SK-N-MC (cell line): ENCODE data around the gene LGI4.

Experiments
- DNase-seq: peaks from one replicate; pipeline ENCODE4 v3.0.0-alpha.2; 2011; ENCODE audit warnings: low read depth, low spot score
- H3K27ac ChIP-seq: fragments of 200-600 bp; sonication (generic); 2 replicates; pipeline ENCODE4 v1.5.1; 2016; ENCODE audit warnings: mixed run types
- H3K36me3 ChIP-seq: fragments of 200-600 bp; sonication (generic); 2 replicates; pipeline ENCODE4 v1.6.1; 2017; ENCODE audit warnings: antibody characterized with exemption, low read length, mixed read lengths; ENCODE audit not compliant: insufficient read depth
- H3K4me3 ChIP-seq: fragments of 200-600 bp; sonication (generic); 2 replicates; pipeline ENCODE4 v1.5.1; 2016
- H3K9ac ChIP-seq: fragments of 200-600 bp; sonication (generic); 2 replicates; pipeline ENCODE4 v1.8.0; 2017; ENCODE audit warnings: mixed run types, mixed read lengths; ENCODE audit not compliant: insufficient read length
- H3K9me3 ChIP-seq: fragments of 200-600 bp; sonication (generic); 2 replicates; pipeline ENCODE4 v1.6.1; 2017; ENCODE audit warnings: low read depth, mild to moderate bottlenecking, antibody characterized with exemption, low read length, moderate library complexity, mixed read lengths
- EZH2 ChIP-seq: fragments of 200-600 bp; sonication (generic); IDR thresholded peaks from one replicate; pipeline ENCODE4 v1.6.1; 2017; ENCODE audit warnings: antibody characterized with exemption
- FOXP2 ChIP-seq: optimal IDR thresholded peaks from 2 replicates; pipeline ENCODE3; 2011; ENCODE audit warnings: mild to moderate bottlenecking, moderate library complexity; ENCODE audit not compliant: insufficient read depth; ENCODE audit errors: extremely low read length, control extremely low read depth
- POLR2AphosphoS5 ChIP-seq: IDR thresholded peaks from 2 replicates; pipeline ENCODE4 v1.6.1; 2012; ENCODE audit warnings: mild to moderate bottlenecking, low read depth, low read length, borderline replicate concordance

LGI4 gene

GRCh38 chr19:35084509-35084762 is 50.4 kb downstream of the LGI4 start:
- H3K9ac ChIP-seq, result no peak overlapping the region
- H3K36me3 ChIP-seq, result no peaks in the 10 kb centered on the region
- TF ChIP-seq POLR2AphosphoS5 (no peak), FOXP2 (no peak), EZH2 (no peak)
- no peak for DNase-seq
- no peak overlapping the region for H3K4me3 ChIP-seq
- H3K9me3 ChIP-seq, result no peaks in the 10 kb centered on the region
- no peak overlapping the region for H3K27ac ChIP-seq

GRCh38 chr19:35083691-35084508 is 51.0 kb downstream of the LGI4 start:
- DNase-seq, result no peak
- H3K4me3 ChIP-seq, result no peak overlapping the region
- no peak overlapping the region for H3K9ac ChIP-seq
- no peaks in the 10 kb centered on the region for H3K9me3 ChIP-seq
- H3K36me3 ChIP-seq, result no peaks in the 10 kb centered on the region
- H3K27ac ChIP-seq, result no peak overlapping the region
- no peak for TF ChIP-seq FOXP2
- no peak for TF ChIP-seq POLR2AphosphoS5
- TF ChIP-seq EZH2, result no peak

DNA sequence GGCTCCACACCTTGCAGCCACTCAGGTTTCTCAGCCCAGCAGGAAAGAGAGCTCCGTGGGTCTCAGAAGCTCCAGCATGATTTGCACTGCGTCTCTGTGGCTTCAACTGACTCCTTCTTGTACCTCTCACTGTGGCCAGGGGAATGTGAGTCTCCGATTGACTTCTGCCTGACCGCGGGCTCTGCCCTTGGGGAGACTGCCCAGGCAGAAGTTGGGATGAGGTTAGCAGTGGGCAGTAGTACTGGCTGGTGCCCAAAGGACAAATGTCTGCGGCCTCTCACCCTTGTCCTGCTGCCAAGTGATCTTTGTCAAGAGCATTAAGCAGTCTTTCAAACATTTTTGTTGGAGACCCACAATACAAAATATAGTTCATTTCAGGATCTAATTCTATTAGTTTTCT is 53.7 kb downstream of the LGI4 start:
- no peak overlapping the region for H3K4me3 ChIP-seq
- H3K36me3 ChIP-seq, result no peaks in the 10 kb centered on the region
- no peak overlapping the region for H3K9ac ChIP-seq
- H3K27ac ChIP-seq, result no peak overlapping the region
- H3K9me3 ChIP-seq, result no peaks in the 10 kb centered on the region
- DNase-seq, result no peak
- TF ChIP-seq EZH2, result no peak
- no peak for TF ChIP-seq POLR2AphosphoS5
- no peak for TF ChIP-seq FOXP2

- Histone ChIP-seq H3K27ac (no peak overlapping the region), H3K9me3 (no peaks in the 10 kb centered on the region), H3K9ac (no peak overlapping the region), H3K36me3 (no peaks in the 10 kb centered on the region), H3K4me3 (no peak overlapping the region)
- TF ChIP-seq FOXP2 (no peak), EZH2 (no peak), POLR2AphosphoS5 (no peak)
- no peak for DNase-seq
These were observed 54.2 kb downstream of the LGI4 start for GRCh38 chr19:35080613-35081170.

DNA sequence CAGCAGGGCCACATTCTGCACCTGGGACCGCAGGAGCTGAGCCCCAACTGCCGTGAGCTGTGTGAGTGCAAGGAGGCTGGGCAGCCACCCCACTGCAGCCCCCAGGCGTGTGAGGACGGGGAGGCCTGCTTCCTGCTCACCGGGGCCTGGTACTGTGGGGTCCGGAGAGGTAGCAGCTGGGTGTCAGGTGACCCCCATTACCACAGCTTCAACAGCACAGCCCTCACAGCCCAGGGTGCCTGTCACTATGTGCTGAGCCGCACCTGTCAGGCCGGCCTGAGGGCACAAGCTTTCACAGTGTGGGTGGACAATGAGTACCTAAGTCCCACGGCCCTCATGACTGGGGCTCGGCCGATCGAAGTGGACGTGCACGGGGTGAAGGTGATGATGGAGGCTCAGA is 55.0 kb downstream of the LGI4 start:
- H3K36me3 ChIP-seq, result no peaks in the 10 kb centered on the region
- H3K9me3 ChIP-seq, result no peaks in the 10 kb centered on the region
- TF ChIP-seq POLR2AphosphoS5 (no peak), FOXP2 (no peak), EZH2 (no peak)
- no peak overlapping the region for H3K27ac ChIP-seq
- no peak overlapping the region for H3K4me3 ChIP-seq
- no peak for DNase-seq
- H3K9ac ChIP-seq, result no peak overlapping the region

DNA sequence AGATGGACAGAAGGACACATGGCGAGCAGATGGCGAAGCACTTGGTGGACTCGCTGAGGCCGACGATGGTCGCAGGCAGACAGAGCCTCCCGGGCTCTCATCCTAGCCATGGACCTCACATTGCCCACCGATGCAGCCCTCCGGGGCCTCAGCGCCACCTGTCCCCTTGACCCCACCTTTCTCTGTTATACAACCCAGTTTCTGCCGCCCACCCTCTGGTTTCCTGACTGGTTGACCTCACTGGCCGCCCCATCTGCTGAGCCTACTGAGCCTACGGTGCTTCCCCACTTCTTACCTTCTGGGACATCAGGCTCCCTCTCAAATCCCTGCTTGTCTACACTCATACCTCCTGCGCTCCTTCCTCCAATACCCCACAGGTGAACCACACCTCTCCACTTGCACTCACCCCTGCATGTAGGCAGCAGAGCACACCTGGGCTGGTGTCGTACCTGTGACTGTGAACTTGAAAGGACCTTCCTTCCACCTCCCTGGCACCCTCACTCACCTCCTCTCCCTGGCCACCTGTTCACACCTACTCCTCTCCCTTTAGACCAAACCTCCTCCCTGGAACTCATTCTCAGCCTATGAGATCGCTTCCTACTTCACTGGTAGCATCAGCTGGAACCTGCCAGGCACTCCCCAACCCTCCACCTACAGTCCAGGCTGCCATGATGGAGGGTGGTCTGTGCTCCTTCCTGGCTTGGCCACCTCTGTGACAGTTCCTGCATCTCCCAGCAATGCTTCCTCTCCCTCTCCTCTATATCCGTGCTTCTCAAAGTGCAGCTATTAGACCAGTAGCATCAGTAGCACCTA is 57.2 kb downstream of the LGI4 start:
- TF ChIP-seq POLR2AphosphoS5 (no peak), FOXP2 (no peak), EZH2 (no peak)
- H3K9ac ChIP-seq, result no peak overlapping the region
- H3K9me3 ChIP-seq, result no peaks in the 10 kb centered on the region
- no peak for DNase-seq
- H3K36me3 ChIP-seq, result no peaks in the 10 kb centered on the region
- no peak overlapping the region for H3K27ac ChIP-seq
- no peak overlapping the region for H3K4me3 ChIP-seq

GRCh38 chr19:35076657-35077056 is 58.2 kb downstream of the LGI4 start:
- no peak for TF ChIP-seq POLR2AphosphoS5
- no peak for TF ChIP-seq FOXP2
- TF ChIP-seq EZH2, result no peak
- no peak overlapping the region for H3K27ac ChIP-seq
- no peak overlapping the region for H3K9ac ChIP-seq
- H3K9me3 ChIP-seq, result no peaks in the 10 kb centered on the region
- DNase-seq, result no peak
- no peaks in the 10 kb centered on the region for H3K36me3 ChIP-seq
- H3K4me3 ChIP-seq, result no peak overlapping the region

- H3K36me3 ChIP-seq, result no peaks in the 10 kb centered on the region
- no peak for TF ChIP-seq EZH2
- TF ChIP-seq POLR2AphosphoS5, result no peak
- no peak for TF ChIP-seq FOXP2
- H3K27ac ChIP-seq, result no peak overlapping the region
- DNase-seq, result no peak
- H3K9me3 ChIP-seq, result no peaks in the 10 kb centered on the region
- H3K4me3 ChIP-seq, result no peak overlapping the region
- H3K9ac ChIP-seq, result no peak overlapping the region
These were observed 58.9 kb downstream of the LGI4 start for GRCh38 chr19:35076026-35076370.
